ENCODE results near the gene ACY1.

- TF ChIP-seq RAD21 (conservative IDR thresholded peaks at IDR 0.05 in 1 of 2, IDR thresholded peaks at IDR 0.05 in 1 of 2) (no peak), CTCF (IDR thresholded peaks at IDR 0.05) (no peak), RARB (CRISPR knock-in tag; IDR thresholded peaks at IDR 0.05) (no peak), KDM1A (IDR thresholded peaks at IDR 0.05; ENCODE audit: low read depth) (no peak), ZC3H11A (IDR thresholded peaks at IDR 0.05) (no peak), ELK1 (IDR thresholded peaks at IDR 0.05; ENCODE audit: low read depth, low read length) (no peak)
Measured at GRCh38 chr3:51948016-51948580, 35.2 kb upstream of the ACY1 start.

All from A549 (cell line).